Heart right ventricle (tissue), 16 donors: Measurements from ENCODE around the gene AP2A2. TPM values are rescaled to one million over a fixed set of nuclear protein-coding genes. Genes with fewer than 3 reads are reported as not detected.

Source experiments
- ATAC-seq, 8 donors: fragments of 200-7000 bp; cut with Tn5 transposase; one replicate each; pipeline ENCODE4 v1.9.1; 2020; ENCODE audit warnings: mild to moderate bottlenecking in 8 of 8, moderate library complexity in 8 of 8, moderate number of reproducible peaks in 1 of 8
- DNase-seq, 2 donors: peaks; one replicate each; pipeline ENCODE4 v3.0.0-alpha.2; 2020
- H3K27ac ChIP-seq, 10 donors: fragments of 200-600 bp; sonication (generic) in 2 of 10; one replicate each; pipeline versions ENCODE4 v1.5.0 to v1.8.0; 2020 to 2022; ENCODE audit warnings: mild to moderate bottlenecking in 3 of 10
- H3K27me3 ChIP-seq, 7 donors: fragments of 200-600 bp; one replicate each; pipeline ENCODE4 v1.8.0; 2021 to 2022; ENCODE audit warnings: mild to moderate bottlenecking in 2 of 7
- H3K36me3 ChIP-seq, 9 donors: fragments of 200-600 bp; sonication (generic) in 1 of 9; one replicate each; pipeline versions ENCODE4 v1.5.0 to v1.8.0; 2020 to 2022; ENCODE audit warnings: mild to moderate bottlenecking in 2 of 9
- H3K4me1 ChIP-seq, 9 donors: fragments of 200-600 bp; sonication (generic) in 1 of 9; one replicate each; pipeline versions ENCODE4 v1.5.0 to v1.8.0; 2020 to 2022; ENCODE audit warnings: mild to moderate bottlenecking in 4 of 9
- H3K4me3 ChIP-seq, 10 donors: fragments of 200-600 bp; sonication (generic) in 2 of 10; one replicate each; pipeline versions ENCODE4 v1.5.0 to v1.8.0; 2020 to 2022; ENCODE audit warnings: mild to moderate bottlenecking in 7 of 10, moderate library complexity in 2 of 10
- H3K9me3 ChIP-seq, 11 donors: fragments of 200-600 bp in 10 of 11; sonication (generic) in 2 of 11; one replicate each; pipeline versions ENCODE4 v1.5.0 to v1.8.0; 2013 to 2022; ENCODE audit warnings: mild to moderate bottlenecking in 2 of 11, control low read depth in 1 of 11, moderate library complexity in 1 of 11
- CTCF ChIP-seq, 9 donors: fragments of 200-600 bp; sonication (generic) in 2 of 9; IDR thresholded peaks; one replicate each; pipeline versions ENCODE4 v1.5.0 to v1.8.0; 2021 to 2022; ENCODE audit warnings: antibody characterized with exemption in 9 of 9, mild to moderate bottlenecking in 5 of 9, moderate library complexity in 1 of 9
- WGBS, 2 donors: extraction: QIAGEN DNeasy Blood & Tissue Kit; methylation state at CpG; one replicate each; pipeline ENCODE4 v1.1.7; 2013; ENCODE audit warnings: inconsistent platforms in 1 of 2; 5-methylcytosine and 5-hydroxymethylcytosine counted together
- intact Hi-C, 10 donors: fragments of 100-400 bp; cut with DNase I; formaldehyde crosslinking; loops; one replicate each; pipeline versions ENCODE4 v1.11.1 to v1.14.2; 2022
- polyA plus RNA-seq, 2 donors: library from polyadenylated mRNA; stranded (reverse); fragments of 200-250 nt; gene quantifications; one replicate each; pipeline ENCODE4 v1.2.3, GENCODE V29; 2013
- total RNA-seq, 10 donors: library from RNA; stranded (reverse); fragmentation: NEBNext Ultra II Directional in 3 of 10; extraction: Animal tissue kit (Norgen Biotek cat#: 25700) in 3 of 10; gene quantifications; one replicate each; pipeline versions ENCODE4 v1.2.1 to v1.2.4, GENCODE V29; 2021 to 2023
- donor health status: Arrhythmogenic right ventricular cardiomyopathy.
- donor health status: ischemic (EF 13 %, LVEDD 7.1; RV severe dilation, severe dysfunction).
- donor health status: healthy with polysubstance abuse.
- donor health status: DM: no; HTN: yes; CAD: no.
- donor health status: DM: no; HTN: no; CAD: no.
- donor health status: ischemic (EF 25% LVEDD 6.9; RV normal size, moderate dysfunction).
- donor health status: ischemic (EF 25% LVEDD 5.7; RV mildly dilated, moderate dysfunction).
- donor health status: healthy.
- donor health status: DM: yes; HTN: yes; CAD: no.
- donor health status: Ischemic cardiomyopathy.
- donor health status: ischemic (EF 35%, LVEDD 5.7; RV mildly dilated, moderate dysfunction).
- donor health status: nonischemic (EF 11% LVEDD 7.7; RV severe dilation, severe dysfunction).
- donor health status: DM: yes; HTN: yes; CAD: no.
- donor health status: PGD.
- donor health status: ischemic (EF 29% LVEDD 5.4; RV normal size, mild dysfunction).
- donor health status: nonischemic (EF 23%, LVEDD 6.1; RV moderate dilation, normal function).

The AP2A2 gene
- total and polyA plus RNA-seq, 12 donors = 24.3 to 58.4 (median 37.4) TPM

- Histone ChIP-seq H3K27ac (no peak overlapping the region), H3K4me1 (no peaks in the 10 kb centered on the region), H3K4me3 (no peak overlapping the region), H3K9me3 (no peaks in the 10 kb centered on the region), H3K27me3 (peaks cover 0 to 29% (median 23%) of the 10 kb centered on the region in 7 donors), H3K36me3 (no peaks in the 10 kb centered on the region)
- intact Hi-C loops = no loop called here
- 78 to 79% methylated on average over 39 of the region's 39 CpGs for WGBS, 2 donors
- no peak for TF ChIP-seq CTCF (IDR thresholded peaks at IDR 0.05)
- DNase-seq = no peak
- no peak for ATAC-seq
Observed at GRCh38 chr11:1034456-1035295, 109.0 kb downstream of the AP2A2 start.

DNA sequence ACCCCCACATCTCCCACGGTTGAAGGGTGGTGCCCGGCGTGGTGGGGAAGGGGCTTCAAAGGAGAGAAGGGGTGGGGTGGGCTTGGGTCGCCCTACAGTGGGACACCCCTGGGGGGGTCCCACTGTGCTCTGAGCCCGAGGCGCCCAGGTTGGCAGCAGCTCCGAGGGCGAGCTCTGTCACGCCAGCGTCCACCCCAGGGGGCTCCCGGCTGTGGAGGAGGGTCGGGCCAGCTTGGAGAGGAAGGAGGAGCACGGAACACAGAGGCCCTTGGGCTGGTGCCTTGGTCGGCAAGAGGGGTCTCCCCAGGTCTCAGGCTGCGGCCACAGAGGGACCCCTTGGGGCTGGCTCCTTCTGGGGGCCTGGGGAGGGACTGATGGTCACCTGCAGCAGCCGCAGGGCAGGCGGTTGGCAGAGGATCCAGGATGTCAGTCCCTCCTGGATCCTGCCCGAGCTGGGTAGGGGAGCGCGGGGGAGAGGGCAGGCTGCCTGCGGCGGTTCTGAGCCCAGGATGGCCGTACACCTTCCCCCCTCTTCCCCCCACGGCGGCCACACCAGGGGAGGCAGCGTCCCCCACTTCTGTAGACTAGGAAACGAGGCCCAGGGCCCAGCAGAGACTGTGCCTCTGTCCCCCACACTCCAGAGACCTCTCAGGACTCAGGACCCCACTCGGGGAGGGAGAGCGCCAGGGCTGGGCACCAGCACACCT is 110.1 kb downstream of the AP2A2 start:
- Histone ChIP-seq H3K9me3 (no peaks in the 10 kb centered on the region), H3K27ac (no peak overlapping the region), H3K27me3 (peaks cover 0 to 30% (median 24%) of the 10 kb centered on the region in 7 donors), H3K4me1 (no peaks in the 10 kb centered on the region), H3K4me3 (no peak overlapping the region), H3K36me3 (no peaks in the 10 kb centered on the region)
- 76 to 78% methylated on average over 26 to 29 of the region's 29 CpGs for WGBS, 2 donors
- intact Hi-C loops = no loop called here
- no peak for TF ChIP-seq CTCF (IDR thresholded peaks at IDR 0.05)
- ATAC-seq (no peak), DNase-seq (no peak)

DNA sequence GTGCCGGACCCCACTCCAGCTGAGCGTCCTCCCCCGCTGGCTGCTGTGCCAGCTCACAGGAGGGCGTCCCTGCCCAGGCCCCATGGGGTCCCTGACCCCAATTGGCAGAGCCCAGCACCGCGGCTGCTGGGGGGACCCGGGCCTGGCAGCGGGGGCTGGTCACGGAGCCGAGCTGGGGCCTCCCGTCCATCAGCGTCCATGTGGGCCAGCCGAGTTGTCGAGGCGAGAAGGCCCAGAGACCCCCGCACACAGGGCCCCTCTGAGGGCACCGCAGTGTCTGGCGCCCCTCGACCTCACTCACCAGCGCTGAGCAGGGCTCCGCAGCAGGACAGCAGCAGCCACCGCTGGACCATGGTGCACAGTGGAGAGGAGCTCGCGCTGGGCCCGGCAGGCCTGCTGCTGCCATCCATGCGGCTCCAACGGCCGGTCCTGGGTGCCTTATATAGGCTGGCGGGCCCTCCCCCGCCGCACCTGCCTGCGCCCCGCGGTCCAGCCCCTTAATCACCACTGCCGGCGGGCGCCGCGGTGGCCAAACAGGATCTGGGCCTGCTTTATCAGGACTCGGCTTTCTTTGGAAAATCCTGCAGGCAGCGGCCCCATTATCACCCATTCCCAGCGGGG is 110.7 kb downstream of the AP2A2 start, which contains the start of gene MUC6:
MUC6 (minus strand) TSS at position 416 of the 621 bp plus-strand sequence; CDS start at position 353, 63 bp downstream.
- intact Hi-C loops = no loop called here
- ATAC-seq (no peak), DNase-seq (no peak)
- H3K4me3 ChIP-seq = no peak within 1 kb of the TSS
- H3K27me3 ChIP-seq = peaks cover 0 to 36% (median 30%) of the 10 kb centered on the region in 7 donors
- H3K4me1 ChIP-seq = no peaks in the 10 kb centered on the region
- H3K27ac ChIP-seq = no peak within 1 kb of the TSS
- H3K36me3 ChIP-seq = no peaks in the 10 kb centered on the region
- 48 to 68% methylated on average over 35 to 42 of the region's 42 CpGs for WGBS, 2 donors
- no peak for TF ChIP-seq CTCF (IDR thresholded peaks at IDR 0.05)
- no peaks in the 10 kb centered on the region for H3K9me3 ChIP-seq

- peaks cover 0 to 2% (median 0%) of the 10 kb centered on the region in 9 donors for H3K4me1 ChIP-seq
- no peaks in the 10 kb centered on the region for H3K36me3 ChIP-seq
- WGBS, 2 donors = 50 to 58% methylated on average over 13 of the region's 13 CpGs
- TF ChIP-seq CTCF (IDR thresholded peaks at IDR 0.05) = no peak
- intact Hi-C loops = no loop called here
- no peak overlapping the region for H3K27ac ChIP-seq
- no peak overlapping the region for H3K4me3 ChIP-seq
- H3K9me3 ChIP-seq = no peaks in the 10 kb centered on the region
- peaks cover 0 to 42% (median 35%) of the 10 kb centered on the region in 7 donors for H3K27me3 ChIP-seq
- ATAC-seq (no peak), DNase-seq (no peak)
Observed at GRCh38 chr11:1036931-1037330, 111.3 kb downstream of the AP2A2 start.
